Adipose tissue (tissue), 3 donors: Measurements from ENCODE around the gene PIP5K1A. TPM values are rescaled to one million over a fixed set of nuclear protein-coding genes. Genes with fewer than 3 reads are reported as not detected.

Source experiments
- polyA plus RNA-seq, 3 donors: library from polyadenylated mRNA; stranded (reverse); fragments of 200-250 nt; gene quantifications; one replicate each; pipeline ENCODE4 v1.2.3, GENCODE V29; 2013
- donor health status: healthy with polysubstance abuse.
- donor health status: Bipolar disorder and iron deficiency.
- donor health status: healthy.

The PIP5K1A gene
- polyA plus RNA-seq, 3 donors = 6.9 to 28.8 (median 25.1) TPM

Other genes starting within 250 kb of the PIP5K1A start
- 100 to 1,000 TPM in 2 of 3 donors, 10 to 100 TPM in 1; 86.8 to 134 (median 109) TPM for gene CERS2, start 223.7 kb upstream of the PIP5K1A start, polyA plus RNA-seq
- gene ANXA9, start 216.3 kb upstream of the PIP5K1A start, polyA plus RNA-seq = 10 to 100 TPM in 1 of 3 donors, 1 to 10 TPM in 1, under 1 TPM in 1; 0.15 to 12.8 (median 3.1) TPM
- gene MINDY1, start 191.7 kb upstream of the PIP5K1A start, polyA plus RNA-seq = 10 to 100 TPM; 12.0 to 24.0 (median 13.9) TPM
- 10 to 100 TPM in 1 of 3 donors, 1 to 10 TPM in 2; 8.6 to 14.2 (median 9.9) TPM for gene PRUNE1, start 190.1 kb upstream of the PIP5K1A start, polyA plus RNA-seq
- gene BNIPL, start 162.0 kb upstream of the PIP5K1A start, polyA plus RNA-seq = 1 to 10 TPM in 1 of 3 donors, under 1 TPM in 2; 0.16 to 1.1 (median 0.34) TPM
- 1 to 10 TPM; 1.8 to 5.0 (median 3.9) TPM for gene C1orf56, start 150.8 kb upstream of the PIP5K1A start, polyA plus RNA-seq
- gene CDC42SE1, start 138.9 kb upstream of the PIP5K1A start, polyA plus RNA-seq = 10 to 100 TPM; 25.9 to 72.3 (median 64.3) TPM
- gene MLLT11, start 138.2 kb upstream of the PIP5K1A start, polyA plus RNA-seq = 1 to 10 TPM in 2 of 3 donors, under 1 TPM in 1; 0.38 to 7.2 (median 1.8) TPM
- 10 to 100 TPM in 1 of 3 donors, 1 to 10 TPM in 2; 3.0 to 12.4 (median 8.3) TPM for gene GABPB2, start 127.8 kb upstream of the PIP5K1A start, polyA plus RNA-seq
- gene SEMA6C, start 51.9 kb upstream of the PIP5K1A start, polyA plus RNA-seq = 10 to 100 TPM in 1 of 3 donors, 1 to 10 TPM in 2; 3.3 to 22.9 (median 6.7) TPM
- 10 to 100 TPM in 1 of 3 donors, 1 to 10 TPM in 2; 1.4 to 20.4 (median 5.8) TPM for gene TNFAIP8L2, start 41.9 kb upstream of the PIP5K1A start, polyA plus RNA-seq
- gene LYSMD1, start 32.6 kb upstream of the PIP5K1A start, polyA plus RNA-seq = 1 to 10 TPM; 3.3 to 5.3 (median 3.9) TPM
- 10 to 100 TPM; 16.7 to 39.8 (median 29.7) TPM for gene SCNM1, start 32.4 kb upstream of the PIP5K1A start, polyA plus RNA-seq
- gene TMOD4, start 22.6 kb upstream of the PIP5K1A start, polyA plus RNA-seq = under 1 TPM; 0.16 to 0.62 (median 0.56) TPM
- gene VPS72, start 8.4 kb upstream of the PIP5K1A start, polyA plus RNA-seq = 10 to 100 TPM; 19.9 to 34.8 (median 26.3) TPM
- gene PSMD4, start 56.2 kb downstream of the PIP5K1A start, polyA plus RNA-seq = 100 to 1,000 TPM; 115 to 142 (median 130) TPM
- gene ZNF687, start 83.7 kb downstream of the PIP5K1A start, polyA plus RNA-seq = 1 to 10 TPM; 4.9 to 10.0 (median 7.5) TPM
- gene PI4KB, start 128.9 kb downstream of the PIP5K1A start, polyA plus RNA-seq = 10 to 100 TPM; 24.5 to 55.2 (median 46.7) TPM
- gene RFX5, start 148.7 kb downstream of the PIP5K1A start, polyA plus RNA-seq = 10 to 100 TPM in 2 of 3 donors, 1 to 10 TPM in 1; 5.7 to 20.2 (median 16.9) TPM
- gene SELENBP1, start 174.2 kb downstream of the PIP5K1A start, polyA plus RNA-seq = 100 to 1,000 TPM in 2 of 3 donors, 10 to 100 TPM in 1; 36.3 to 141 (median 141) TPM
- gene PSMB4, start 201.0 kb downstream of the PIP5K1A start, polyA plus RNA-seq = 100 to 1,000 TPM; 145 to 348 (median 335) TPM